Fibroblast of lung (primary cell): ENCODE results near the gene OST4. TPM values are rescaled to one million over a fixed set of nuclear protein-coding genes. Genes with fewer than 3 reads are reported as not detected.
A peak's percentile ranks its signal among the peaks of the same experiment; 100 is the strongest.

Source experiments
- DNase-seq, 2 donors: peaks; one replicate each; pipeline versions ENCODE4 v3.0.0 to v3.0.0-alpha.2; 2010; ENCODE audit warnings: low read depth in 2 of 2
- H2AFZ ChIP-seq: 2 replicates; pipeline ENCODE4 v1.5.1; 2012; ENCODE audit warnings: low read length, control low read depth, inconsistent platforms
- H3K27ac ChIP-seq: 2 replicates; pipeline ENCODE4 v1.5.1; 2011; ENCODE audit warnings: low read length, control low read depth; ENCODE audit not compliant: insufficient read depth
- H3K27me3 ChIP-seq: 2 replicates; pipeline ENCODE4 v1.5.1; 2011; ENCODE audit warnings: mild to moderate bottlenecking, low read length; ENCODE audit not compliant: control insufficient read depth, insufficient read depth
- H3K36me3 ChIP-seq: 2 replicates; pipeline ENCODE4 v1.5.1; 2011; ENCODE audit warnings: low read length; ENCODE audit not compliant: control insufficient read depth, insufficient read depth
- H3K4me1 ChIP-seq: 2 replicates; pipeline ENCODE4 v1.5.1; 2011; ENCODE audit warnings: low read length; ENCODE audit not compliant: control insufficient read depth, insufficient read depth; ENCODE audit errors: extremely low read depth
- H3K4me2 ChIP-seq: 2 replicates; pipeline ENCODE4 v1.5.1; 2011; ENCODE audit warnings: low read length, control low read depth; ENCODE audit not compliant: insufficient read depth; ENCODE audit errors: extremely low read depth
- H3K4me3 ChIP-seq, 4 experiments: fragments of 200-600 bp in 1 of 4; sonication (generic) in 1 of 4; replicated peaks in 1 of 4; 2 replicates each; pipeline ENCODE4 v1.5.1; 2011 to 2016; ENCODE audit warnings: low read length in 4 of 4, low read depth in 3 of 4, mild to moderate bottlenecking in 3 of 4, control low read depth in 2 of 4, inconsistent platforms in 1 of 4, mixed read lengths in 1 of 4; ENCODE audit not compliant: insufficient read depth in 1 of 4; ENCODE audit errors: control extremely low read depth in 1 of 4
- H3K79me2 ChIP-seq: 2 replicates; pipeline ENCODE4 v1.5.1; 2012; ENCODE audit warnings: mild to moderate bottlenecking, low read length, inconsistent platforms; ENCODE audit not compliant: control insufficient read depth, insufficient read depth
- H3K9ac ChIP-seq: 2 replicates; pipeline ENCODE4 v1.5.1; 2011; ENCODE audit warnings: mild to moderate bottlenecking, low read length, control low read depth; ENCODE audit not compliant: insufficient read depth
- H3K9me3 ChIP-seq: 2 replicates; pipeline ENCODE4 v1.5.1; 2012; ENCODE audit warnings: low read depth, low read length; ENCODE audit not compliant: control insufficient read depth, insufficient read depth
- H4K20me1 ChIP-seq: 2 replicates; pipeline ENCODE4 v1.5.1; 2011; ENCODE audit warnings: low read length; ENCODE audit not compliant: control insufficient read depth, insufficient read depth; ENCODE audit errors: extremely low read depth
- CTCF ChIP-seq, 2 donors: IDR thresholded peaks in 1 of 2; conservative IDR thresholded peaks in 1 of 2; 1 replicate in 1 of 2; 2 replicates in 1 of 2; pipeline ENCODE4 v1.5.1; 2011 to 2012; ENCODE audit warnings: low read length in 2 of 2, control low read depth in 1 of 2, inconsistent platforms in 1 of 2, low read depth in 1 of 2, mild to moderate bottlenecking in 1 of 2
- EZH2 ChIP-seq: IDR thresholded peaks from 2 replicates; pipeline ENCODE4 v1.5.1; 2012; ENCODE audit warnings: low read length, control low read depth, mild to moderate bottlenecking; ENCODE audit errors: missing control alignments
- polyA plus RNA-seq, 2 donors: library from polyadenylated mRNA; depleted of rRNA in 1 of 2; stranded (reverse) in 1 of 2; unstranded in 1 of 2; fragments of >200 nt; gene quantifications; 2 replicates each; pipeline ENCODE4 v1.2.1, GENCODE V29; 2011 to 2012; ENCODE audit warnings: missing spikeins in 1 of 2
- total RNA-seq: library from RNA; depleted of rRNA; stranded (reverse); fragments of >200 nt; gene quantifications from 2 replicates; pipeline ENCODE4 v1.2.1, GENCODE V29; 2014

Gene OST4
- total and polyA plus RNA-seq, 2 donors (not counting 1 experiment from before 2014, with no cell fraction given): 479 to 1,054 TPM

- Histone ChIP-seq H4K20me1 (no peaks in the 10 kb centered on the region), H2AFZ (peak within 1 kb of the TSS; percentile 12), H3K36me3 (peaks cover 12% of the 10 kb centered on the region), H3K27me3 (no peaks in the 10 kb centered on the region), H3K4me1 (peaks cover 3% of the 10 kb centered on the region), H3K4me2 (peak within 1 kb of the TSS; percentile 93), H3K79me2 (peaks cover 3% of the 10 kb centered on the region), H3K9ac (peak within 1 kb of the TSS; percentile 57), H3K9me3 (no peaks in the 10 kb centered on the region), H3K27ac (peak within 1 kb of the TSS; percentile 52), H3K4me3 (peak within 1 kb of the TSS; percentile 36 to 54 (median 44))
- DNase-seq: peak in 1 of 2 donors; percentile 19
- no peak for TF ChIP-seq CTCF (conservative IDR thresholded peaks at IDR 0.05 in 1 of 2, IDR thresholded peaks at IDR 0.05 in 1 of 2; ENCODE audit: low read depth in 1 of 2, low read length in 2 of 2)
- no peak for TF ChIP-seq EZH2
Measured at GRCh38 chr2:27086724-27087593, 15.5 kb upstream of the OST4 start, which contains the start of gene KHK. Gene KHK, plus strand, starts transcription at chr2:27086772. Its CDS starts 488 bp downstream, at chr2:27087260.

GRCh38 chr2:27086090-27086723 lies 14.8 kb upstream of the OST4 start:
- peak; percentile 82 to 88 for DNase-seq
- H3K4me2 ChIP-seq: peak overlapping the region; percentile 70
- peaks cover 3% of the 10 kb centered on the region for H3K4me1 ChIP-seq
- H3K36me3 ChIP-seq: peaks cover 13% of the 10 kb centered on the region
- H3K27ac ChIP-seq: peak overlapping the region; percentile 52
- TF ChIP-seq EZH2 (no peak), CTCF (conservative IDR thresholded peaks at IDR 0.05 in 1 of 2, IDR thresholded peaks at IDR 0.05 in 1 of 2; ENCODE audit: low read depth in 1 of 2, low read length in 2 of 2) (peak; percentile 45 to 67)
- peak overlapping the region; percentile 57 for H3K9ac ChIP-seq
- no peaks in the 10 kb centered on the region for H3K9me3 ChIP-seq
- no peaks in the 10 kb centered on the region for H3K27me3 ChIP-seq
- H3K79me2 ChIP-seq: peaks cover 4% of the 10 kb centered on the region
- H3K4me3 ChIP-seq: peak overlapping the region; percentile 16 to 54 (median 44)
- no peak overlapping the region for H2AFZ ChIP-seq
- H4K20me1 ChIP-seq: no peaks in the 10 kb centered on the region

DNA sequence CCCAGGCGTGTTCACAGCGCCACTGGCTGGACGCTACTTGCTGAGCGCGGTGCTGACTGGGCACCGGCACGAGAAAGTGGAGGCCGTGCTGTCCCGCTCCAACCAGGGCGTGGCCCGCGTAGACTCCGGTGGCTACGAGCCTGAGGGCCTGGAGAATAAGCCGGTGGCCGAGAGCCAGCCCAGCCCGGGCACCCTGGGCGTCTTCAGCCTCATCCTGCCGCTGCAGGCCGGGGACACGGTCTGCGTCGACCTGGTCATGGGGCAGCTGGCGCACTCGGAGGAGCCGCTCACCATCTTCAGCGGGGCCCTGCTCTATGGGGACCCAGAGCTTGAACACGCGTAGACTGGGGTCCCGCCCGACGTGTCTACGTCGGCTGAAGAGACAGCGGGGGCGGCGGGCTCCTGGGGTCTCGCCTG lies 14.2 kb upstream of the OST4 start:
- Histone ChIP-seq H3K9ac (peak overlapping the region; percentile 57), H3K9me3 (no peaks in the 10 kb centered on the region), H3K79me2 (peaks cover 7% of the 10 kb centered on the region), H2AFZ (no peak overlapping the region), H3K27me3 (no peaks in the 10 kb centered on the region), H3K4me2 (peak overlapping the region; percentile 70), H3K4me1 (peaks cover 6% of the 10 kb centered on the region), H3K4me3 (peak overlapping the region; percentile 12 to 54 (median 44)), H4K20me1 (no peaks in the 10 kb centered on the region), H3K36me3 (peaks cover 15% of the 10 kb centered on the region), H3K27ac (peak overlapping the region; percentile 52)
- TF ChIP-seq EZH2 (no peak), CTCF (conservative IDR thresholded peaks at IDR 0.05 in 1 of 2, IDR thresholded peaks at IDR 0.05 in 1 of 2; ENCODE audit: low read depth in 1 of 2, low read length in 2 of 2) (peak; percentile 45)
- DNase-seq: peak; percentile 70 to 72
